AG04450 (cell line): Measurements from ENCODE around the gene SCT. TPM values are rescaled to one million over a fixed set of nuclear protein-coding genes. Genes with fewer than 3 reads are reported as not detected.

Experiments
- CTCF ChIA-PET: fragments of 300-600, 350-600 bp; formaldehyde crosslinking; extraction: SDS; loops from one replicate; lab custom pipeline; 2022; ENCODE audit warnings: antibody characterized with exemption, inconsistent platforms; lab: Charles Lee
- POLR2A ChIA-PET: fragments of 350-600 bp; formaldehyde crosslinking; extraction: SDS; loops from one replicate; lab custom pipeline; 2021; ENCODE audit warnings: antibody characterized with exemption, inconsistent platforms; lab: Yijun Ruan, JAX
- DNase-seq: peaks from one replicate; pipeline ENCODE4 v3.0.0-alpha.2; 2011; ENCODE audit warnings: low read depth, low spot score
- H3K27ac ChIP-seq: one replicate; pipeline ENCODE4 v1.5.1; 2012; ENCODE audit warnings: low read depth, low read length, control low read depth
- H3K27me3 ChIP-seq: one replicate; pipeline ENCODE4 v1.6.0; 2012; ENCODE audit warnings: low read length; ENCODE audit not compliant: control insufficient read depth, insufficient read depth
- H3K4me3 ChIP-seq: 2 replicates; pipeline ENCODE4 v1.5.1; 2011; ENCODE audit warnings: mild to moderate bottlenecking, low read depth, low read length, control low read depth
- H3K9me3 ChIP-seq: 2 replicates; pipeline ENCODE4 v1.5.1; 2012; ENCODE audit warnings: low read length; ENCODE audit not compliant: control insufficient read depth, insufficient read depth
- polyA plus RNA-seq: library from polyadenylated mRNA; depleted of rRNA; stranded (reverse); fragments of >200 nt; gene quantifications from 2 replicates; pipeline ENCODE4 v1.2.3, GENCODE V29; 2011
- TF ChIP-seq, protein P1 (sequence below): IDR thresholded peaks from 2 replicates; pipeline ENCODE4 v1.5.1; 2011; ENCODE audit warnings: low read depth, low read length, control low read depth, inconsistent platforms

The SCT gene
- polyA plus RNA-seq, 1 experiment = not detected

DNA sequence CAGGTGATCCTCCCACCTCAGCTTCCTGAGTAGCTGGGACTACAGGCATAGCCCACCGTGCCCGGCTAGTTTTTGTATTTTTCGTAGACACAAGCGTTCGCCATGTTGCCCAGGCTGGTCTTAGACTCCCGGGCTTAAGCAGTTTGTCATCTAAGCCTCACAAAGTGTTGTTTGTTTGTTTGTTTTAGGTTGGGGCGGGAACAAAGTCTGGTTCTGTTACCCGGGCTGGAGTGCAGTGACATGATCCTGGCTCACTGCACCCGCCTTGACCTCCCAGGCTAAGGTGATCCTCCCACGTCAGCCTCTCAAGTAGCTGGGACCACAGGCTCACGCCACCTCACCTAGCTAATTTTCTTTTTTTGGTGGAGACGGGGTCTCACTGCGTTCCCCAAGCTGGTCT, 23.8 kb downstream of the SCT start:
- H3K4me3 ChIP-seq = no peak overlapping the region
- TF ChIP-seq, protein P1, sequence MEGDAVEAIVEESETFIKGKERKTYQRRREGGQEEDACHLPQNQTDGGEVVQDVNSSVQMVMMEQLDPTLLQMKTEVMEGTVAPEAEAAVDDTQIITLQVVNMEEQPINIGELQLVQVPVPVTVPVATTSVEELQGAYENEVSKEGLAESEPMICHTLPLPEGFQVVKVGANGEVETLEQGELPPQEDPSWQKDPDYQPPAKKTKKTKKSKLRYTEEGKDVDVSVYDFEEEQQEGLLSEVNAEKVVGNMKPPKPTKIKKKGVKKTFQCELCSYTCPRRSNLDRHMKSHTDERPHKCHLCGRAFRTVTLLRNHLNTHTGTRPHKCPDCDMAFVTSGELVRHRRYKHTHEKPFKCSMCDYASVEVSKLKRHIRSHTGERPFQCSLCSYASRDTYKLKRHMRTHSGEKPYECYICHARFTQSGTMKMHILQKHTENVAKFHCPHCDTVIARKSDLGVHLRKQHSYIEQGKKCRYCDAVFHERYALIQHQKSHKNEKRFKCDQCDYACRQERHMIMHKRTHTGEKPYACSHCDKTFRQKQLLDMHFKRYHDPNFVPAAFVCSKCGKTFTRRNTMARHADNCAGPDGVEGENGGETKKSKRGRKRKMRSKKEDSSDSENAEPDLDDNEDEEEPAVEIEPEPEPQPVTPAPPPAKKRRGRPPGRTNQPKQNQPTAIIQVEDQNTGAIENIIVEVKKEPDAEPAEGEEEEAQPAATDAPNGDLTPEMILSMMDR = no peak
- ChIA-PET CTCF (no interaction called here), POLR2A (no interaction called here)
- no peak overlapping the region for H3K27ac ChIP-seq
- no peaks in the 10 kb centered on the region for H3K27me3 ChIP-seq
- H3K9me3 ChIP-seq = no peaks in the 10 kb centered on the region; the same call in 1 of the 2 replicates
- DNase-seq = no peak

DNA sequence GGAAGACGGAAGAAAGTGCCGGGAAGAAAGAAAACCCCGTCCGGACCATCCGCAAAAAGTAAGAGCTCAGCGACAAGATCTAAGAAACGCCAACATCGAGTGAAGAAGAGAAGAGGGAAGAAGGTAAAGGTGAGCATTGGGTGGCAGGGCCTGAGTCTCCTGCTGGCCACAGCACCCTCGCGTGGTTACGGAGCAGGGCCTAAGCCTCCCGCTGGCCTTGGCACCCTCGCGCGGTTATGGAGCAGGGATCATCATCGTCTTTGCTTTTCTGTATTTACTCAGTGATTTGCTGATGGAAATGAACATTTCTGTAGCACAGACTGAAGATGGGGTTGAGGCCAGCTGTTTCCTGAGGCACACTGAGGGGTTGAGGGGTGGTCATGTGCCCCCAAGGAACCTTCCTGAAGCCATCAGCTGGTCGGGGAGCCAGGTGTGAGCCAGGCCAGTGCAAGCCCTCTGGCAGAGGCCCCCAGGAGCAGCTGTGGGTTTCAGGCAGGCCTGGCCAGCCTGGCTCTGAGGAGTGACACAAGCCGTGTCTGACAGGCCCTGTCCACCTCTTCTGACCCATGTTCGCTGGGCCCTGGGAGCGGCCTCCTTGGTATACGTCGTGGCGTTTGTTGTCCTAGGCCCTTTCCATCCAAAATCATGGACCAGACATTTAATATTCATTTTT, 25.3 kb downstream of the SCT start:
- ChIA-PET POLR2A (no interaction called here), CTCF (no interaction called here)
- no peaks in the 10 kb centered on the region for H3K27me3 ChIP-seq
- no peaks in the 10 kb centered on the region; the same call in 1 of the 2 replicates for H3K9me3 ChIP-seq
- no peak overlapping the region for H3K27ac ChIP-seq
- H3K4me3 ChIP-seq = no peak overlapping the region
- TF ChIP-seq, protein P1 = no peak
- no peak for DNase-seq

DNA sequence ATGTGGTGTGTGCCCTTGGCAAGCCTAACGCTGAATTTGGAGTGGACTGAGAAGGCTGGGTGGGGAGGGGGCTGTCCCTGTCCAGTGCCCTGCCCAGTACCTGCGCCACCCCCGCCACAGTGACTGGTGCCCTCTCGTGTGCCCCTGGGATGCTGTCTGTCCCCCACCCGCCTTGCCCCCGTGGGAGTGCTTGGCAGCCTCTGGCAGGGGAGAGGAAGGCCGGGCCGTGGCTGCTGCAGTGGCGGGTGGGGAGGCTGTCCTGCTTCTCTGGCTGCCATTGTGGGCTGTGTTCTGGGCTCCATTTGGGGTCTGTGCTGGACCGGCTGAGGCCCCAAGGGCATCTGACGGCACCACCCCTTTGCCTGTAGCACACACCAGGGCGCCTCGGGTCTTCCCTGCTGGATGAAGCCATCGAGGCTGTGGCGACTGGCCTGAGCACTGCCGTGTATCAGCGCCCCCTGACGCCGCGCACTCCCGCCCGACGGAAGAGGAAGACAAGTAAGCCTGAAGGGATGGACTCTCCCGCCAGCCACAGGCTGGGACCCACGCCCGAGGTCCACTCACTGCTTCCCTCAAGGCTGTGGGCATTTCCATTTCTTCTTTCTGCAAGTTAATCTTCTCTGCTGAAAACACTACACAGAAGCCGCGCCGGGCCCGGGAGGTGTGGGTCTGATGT, 28.8 kb downstream of the SCT start:
- ChIA-PET CTCF (no interaction called here), POLR2A (no interaction called here)
- no peaks in the 10 kb centered on the region for H3K27me3 ChIP-seq
- no peaks in the 10 kb centered on the region; the same call in 1 of the 2 replicates for H3K9me3 ChIP-seq
- TF ChIP-seq, protein P1 = no peak
- no peak overlapping the region for H3K27ac ChIP-seq
- DNase-seq = no peak
- H3K4me3 ChIP-seq = no peak overlapping the region

DNA sequence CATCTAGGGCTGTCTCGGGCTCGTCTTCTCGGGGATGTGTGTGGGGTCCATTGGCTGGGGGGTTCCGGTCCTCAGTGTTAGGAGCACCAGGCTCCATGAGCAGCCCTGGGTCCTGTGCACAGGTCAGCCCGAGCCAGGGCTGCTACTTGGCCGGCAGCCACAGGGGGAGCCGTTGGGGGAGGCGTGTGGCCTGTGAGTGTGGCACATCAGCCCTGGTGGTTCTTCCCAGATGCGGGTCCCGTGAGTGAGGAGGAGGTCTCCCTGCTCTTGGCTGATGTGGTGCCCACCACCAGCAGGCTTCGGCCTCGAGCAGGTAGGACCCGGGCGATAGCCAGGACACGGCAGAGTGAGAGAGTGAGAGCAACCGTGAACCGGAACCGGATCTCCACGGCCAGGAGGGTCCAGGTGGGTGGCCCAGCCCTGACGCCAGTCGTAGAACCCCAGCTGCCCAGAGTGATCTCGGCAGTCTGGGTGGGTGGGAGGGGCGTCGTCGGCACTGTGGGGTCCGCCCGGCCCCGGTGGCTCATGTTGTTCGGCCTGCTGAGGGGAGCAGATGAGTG, 29.7 kb downstream of the SCT start:
- ChIA-PET CTCF (no interaction called here), POLR2A (no interaction called here)
- no peak overlapping the region for H3K4me3 ChIP-seq
- TF ChIP-seq, protein P1 = no peak
- DNase-seq = no peak
- H3K27me3 ChIP-seq = no peaks in the 10 kb centered on the region
- no peaks in the 10 kb centered on the region; the same call in 1 of the 2 replicates for H3K9me3 ChIP-seq
- no peak overlapping the region for H3K27ac ChIP-seq

DNA sequence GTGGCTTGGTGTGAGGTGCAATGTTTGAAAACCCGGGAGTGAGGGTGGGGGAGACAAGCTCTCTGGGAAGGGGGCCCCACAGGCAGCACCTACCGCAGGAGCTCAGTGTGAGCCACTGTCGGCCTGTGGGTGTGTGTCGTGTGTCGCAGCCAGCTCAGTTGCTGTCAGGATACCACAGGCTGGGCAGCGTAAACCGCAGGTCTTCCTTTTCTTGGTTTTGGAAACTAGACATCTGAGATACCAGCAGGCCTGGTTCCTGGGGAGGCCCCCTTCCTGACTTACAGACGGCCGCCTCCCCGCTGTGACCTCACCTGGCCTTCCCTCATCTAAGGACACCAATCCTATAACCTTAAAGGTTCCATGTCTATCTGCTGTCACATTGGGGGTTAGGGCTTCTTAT, 30.6 kb downstream of the SCT start:
- POLR2A ChIA-PET = no interaction called here
- Histone ChIP-seq H3K9me3 (no peaks in the 10 kb centered on the region; the same call in 1 of the 2 replicates), H3K27me3 (no peaks in the 10 kb centered on the region), H3K4me3 (no peak overlapping the region), H3K27ac (no peak overlapping the region)
- no peak for DNase-seq
- TF ChIP-seq, protein P1 = no peak
- CTCF ChIA-PET = no interaction called here
